Endodermal cell (in vitro differentiated cells): Measurements from ENCODE around the gene CASKIN2. TPM values are rescaled to one million over a fixed set of nuclear protein-coding genes. Genes with fewer than 3 reads are reported as not detected.

Source experiments
- DNase-seq: peaks from one replicate; pipeline ENCODE4 v3.0.0-alpha.2; 2017
- H3K27ac ChIP-seq: 2 replicates; pipeline ENCODE4 v1.5.1; 2013; ENCODE audit warnings: mild to moderate bottlenecking, low read depth, low read length, moderate library complexity
- H3K27me3 ChIP-seq: 2 replicates; pipeline ENCODE4 v1.6.1; 2013; ENCODE audit warnings: mild to moderate bottlenecking, low read length, moderate library complexity; ENCODE audit not compliant: insufficient read depth, control insufficient read depth, poor library complexity, severe bottlenecking
- H3K36me3 ChIP-seq: 2 replicates; pipeline ENCODE4 v1.7.0; 2013; ENCODE audit warnings: mild to moderate bottlenecking, low read length, moderate library complexity; ENCODE audit not compliant: control insufficient read depth, insufficient read depth
- H3K4me1 ChIP-seq: one replicate; pipeline ENCODE4 v1.7.0; 2013; ENCODE audit warnings: low read length; ENCODE audit not compliant: control insufficient read depth, insufficient read depth
- H3K4me3 ChIP-seq: 2 replicates; pipeline ENCODE4 v1.5.1; 2013; ENCODE audit warnings: mild to moderate bottlenecking, low read length, moderate library complexity
- H3K9ac ChIP-seq: 2 replicates; pipeline ENCODE4 v1.6.1; 2013; ENCODE audit warnings: mild to moderate bottlenecking, low read length, moderate library complexity; ENCODE audit not compliant: poor library complexity, severe bottlenecking; ENCODE audit errors: extremely low read depth
- H3K9me3 ChIP-seq: 2 replicates; pipeline ENCODE4 v1.6.1; 2013; ENCODE audit warnings: mild to moderate bottlenecking, low read length, moderate library complexity; ENCODE audit not compliant: control insufficient read depth
- H3K27ac Mint-ChIP-seq: 2 replicates; pipeline ENCODE4 v1.8.0; 2020; ENCODE audit warnings: mixed read lengths
- H3K27me3 Mint-ChIP-seq: 2 replicates; pipeline ENCODE4 v1.8.0; 2021; ENCODE audit warnings: mild to moderate bottlenecking, mixed read lengths; ENCODE audit not compliant: insufficient read depth
- H3K36me3 Mint-ChIP-seq: 2 replicates; pipeline ENCODE4 v1.8.0; 2020; ENCODE audit warnings: low read depth, mixed read lengths
- H3K4me1 Mint-ChIP-seq: 2 replicates; pipeline ENCODE4 v1.8.0; 2020; ENCODE audit warnings: mixed read lengths
- H3K4me3 Mint-ChIP-seq: 2 replicates; pipeline ENCODE4 v1.8.0; 2020; ENCODE audit warnings: mild to moderate bottlenecking, moderate library complexity, mixed read lengths
- H3K9me3 Mint-ChIP-seq: 2 replicates; pipeline ENCODE4 v1.8.0; 2020; ENCODE audit warnings: mild to moderate bottlenecking, mixed read lengths
- CTCF ChIP-seq: fragments of 200-600 bp; sonication (generic); conservative IDR thresholded peaks from 2 replicates; pipeline ENCODE4 v1.5.0; 2021; ENCODE audit warnings: antibody characterized with exemption, mild to moderate bottlenecking
- WGBS, 2 experiments: methylation state at CpG; one replicate each; pipeline versions ENCODE4 v1.1.5 to v1.1.7; 2013; ENCODE audit warnings: missing lambda C conversion rate in 2 of 2, mixed read lengths in 1 of 2; ENCODE audit not compliant: insufficient coverage in 1 of 2, insufficient read length in 1 of 2; 5-methylcytosine and 5-hydroxymethylcytosine counted together
- total RNA-seq, 2 donors: library from RNA; stranded (reverse); fragmentation: NEBNext Ultra II Directional in 1 of 2; extraction: Animal tissue kit (Norgen Biotek cat#: 25700) in 1 of 2; gene quantifications; 2 replicates in 1 of 2; 3 replicates in 1 of 2; pipeline ENCODE4 v1.2.1, GENCODE V29; 2021

CASKIN2 gene
- total RNA-seq, 2 donors from 2014 or later, result 26.4 to 31.0 TPM

GRCh38 chr17:75488693-75489510 is 26.4 kb downstream of the CASKIN2 start:
- H3K4me3 Mint-ChIP-seq, result no peak overlapping the region
- Histone ChIP-seq H3K9ac (no peak overlapping the region), H3K9me3 (no peaks in the 10 kb centered on the region), H3K27ac (no peak overlapping the region), H3K4me3 (no peak overlapping the region), H3K36me3 (peaks cover 3% of the 10 kb centered on the region), H3K4me1 (no peaks in the 10 kb centered on the region), H3K27me3 (peaks cover 17% of the 10 kb centered on the region)
- H3K36me3 Mint-ChIP-seq, result peaks cover 14% of the 10 kb centered on the region
- no peak overlapping the region for H3K27ac Mint-ChIP-seq
- H3K27me3 Mint-ChIP-seq, result peaks cover 30% of the 10 kb centered on the region
- peaks cover 5% of the 10 kb centered on the region for H3K4me1 Mint-ChIP-seq
- WGBS, 2 experiments, result 93 to 95% methylated on average over 16 to 24 of the region's 24 CpGs
- no peaks in the 10 kb centered on the region for H3K9me3 Mint-ChIP-seq
- no peak for DNase-seq
- no peak for TF ChIP-seq CTCF

- Mint-ChIP-seq H3K27me3 (peaks cover 44% of the 10 kb centered on the region), H3K36me3 (peaks cover 20% of the 10 kb centered on the region), H3K4me1 (peaks cover 5% of the 10 kb centered on the region), H3K4me3 (no peak overlapping the region), H3K27ac (peak overlapping the region; percentile 7), H3K9me3 (no peaks in the 10 kb centered on the region)
- Histone ChIP-seq H3K4me3 (no peak overlapping the region), H3K27me3 (peaks cover 31% of the 10 kb centered on the region), H3K36me3 (peaks cover 3% of the 10 kb centered on the region), H3K9ac (no peak overlapping the region), H3K27ac (no peak overlapping the region), H3K9me3 (no peaks in the 10 kb centered on the region), H3K4me1 (no peaks in the 10 kb centered on the region)
- peak; percentile 38 for TF ChIP-seq CTCF
- WGBS, 2 experiments, result 85 to 94% methylated on average over 11 to 12 of the region's 12 CpGs
- DNase-seq, result peak; percentile 64
Measured at GRCh38 chr17:75487351-75488070, 27.8 kb downstream of the CASKIN2 start.

GRCh38 chr17:75486951-75487350 is 28.4 kb downstream of the CASKIN2 start:
- H3K27ac Mint-ChIP-seq, result no peak overlapping the region

More at GRCh38 chr17:75486951-75487350, 28.4 kb downstream of the CASKIN2 start:
- Mint-ChIP-seq H3K36me3 (peaks cover 18% of the 10 kb centered on the region), H3K4me3 (no peak overlapping the region), H3K4me1 (peaks cover 5% of the 10 kb centered on the region), H3K9me3 (no peaks in the 10 kb centered on the region), H3K27me3 (peaks cover 48% of the 10 kb centered on the region)
- WGBS, 2 experiments, result 87 to 88% methylated on average over 5 of the region's 5 CpGs
- Histone ChIP-seq H3K36me3 (peaks cover 4% of the 10 kb centered on the region), H3K9ac (no peak overlapping the region), H3K27me3 (peaks cover 36% of the 10 kb centered on the region), H3K4me1 (no peaks in the 10 kb centered on the region), H3K9me3 (no peaks in the 10 kb centered on the region), H3K4me3 (no peak overlapping the region), H3K27ac (no peak overlapping the region)
- DNase-seq, result no peak
- TF ChIP-seq CTCF, result no peak
